HG02798 (cell line): ENCODE data around the gene HMHB1.

Source experiments
- ATAC-seq: cut with Tn5 transposase; IDR thresholded peaks from one replicate; pipeline ENCODE4 v1.9.1; 2021; ENCODE audit warnings: mild to moderate bottlenecking; ENCODE audit not compliant: unreplicated experiment, poor library complexity

HMHB1 gene

DNA sequence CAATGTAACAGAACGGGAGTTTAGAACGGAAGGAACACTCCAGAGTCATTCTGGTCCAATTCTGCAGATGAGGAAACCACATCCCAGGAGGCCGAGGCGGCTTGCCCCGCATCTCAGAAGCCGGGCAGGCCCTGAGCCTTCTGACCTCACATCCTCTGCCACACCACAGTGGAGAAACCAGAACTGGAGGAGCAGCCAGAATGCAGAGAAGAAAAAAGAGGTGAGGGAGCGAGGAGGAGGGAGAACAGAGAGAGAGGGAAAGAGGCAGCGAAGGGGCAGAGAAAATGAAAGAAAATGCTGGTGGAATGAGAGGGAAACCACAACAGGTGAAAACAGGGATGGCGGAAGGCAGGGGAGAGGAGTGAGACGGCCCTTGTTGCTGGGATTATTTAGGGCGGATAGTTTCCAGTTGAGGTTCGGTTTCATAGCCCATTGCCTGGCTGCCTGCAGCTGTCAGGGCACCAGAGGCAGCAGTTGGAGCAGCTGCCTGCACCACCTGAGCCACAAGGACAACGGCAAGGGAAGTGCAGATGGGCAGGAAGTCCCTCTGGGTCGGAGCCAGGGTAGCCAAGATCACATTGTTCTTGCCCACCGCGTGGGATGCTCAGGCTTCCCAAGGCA, at the start of gene HMHB1:
Gene HMHB1 (plus strand): TSS at position 77 of the 621 bp plus-strand sequence.
- no peak for ATAC-seq

DNA sequence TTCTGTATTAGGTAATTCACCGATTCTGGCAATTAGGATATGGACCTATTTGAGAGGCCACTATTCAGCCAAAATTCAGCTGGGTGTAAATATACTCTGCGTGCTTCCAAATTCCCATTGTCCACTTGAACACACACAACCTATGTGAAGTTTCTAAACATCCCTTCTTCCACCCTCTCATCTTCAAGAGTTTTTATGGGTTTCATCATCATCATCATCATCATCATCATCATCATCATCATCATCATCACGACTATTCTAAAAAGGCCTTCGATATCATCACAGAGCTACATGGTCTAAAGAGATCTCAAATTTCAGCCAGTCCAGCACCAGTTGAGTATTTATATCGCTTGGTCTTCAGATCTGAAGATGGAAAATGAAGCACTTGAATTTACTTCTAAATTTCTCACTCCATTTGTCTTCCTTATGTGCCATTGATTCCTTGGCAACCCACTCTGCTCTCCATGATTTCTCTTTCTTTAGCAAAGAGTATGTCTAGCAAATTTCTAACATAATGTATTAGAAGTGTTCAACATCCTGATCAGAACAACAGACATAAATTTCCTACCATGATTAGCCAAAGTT, 49.2 kb upstream of the HMHB1 start:
- no peak for ATAC-seq

DNA sequence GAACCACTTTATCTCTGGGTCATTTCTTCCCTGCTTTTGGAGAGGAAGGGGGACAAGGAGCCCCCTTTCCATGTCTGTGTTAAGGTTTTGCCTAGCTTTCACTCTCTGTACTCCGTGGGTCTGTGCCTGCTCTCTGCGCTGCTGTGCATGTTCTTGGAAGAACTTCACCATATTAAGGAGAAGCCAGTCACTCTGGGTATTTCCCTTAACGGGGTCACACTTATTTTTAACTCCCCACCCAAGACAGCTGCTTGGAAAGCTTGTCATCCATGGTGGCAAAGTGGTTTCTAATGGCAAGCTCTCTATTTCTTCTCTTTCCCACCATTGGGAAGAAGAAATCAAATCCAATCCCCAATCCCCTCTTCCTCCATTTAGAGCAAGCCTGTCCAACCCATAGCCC, 44.8 kb upstream of the HMHB1 start:
- ATAC-seq = no peak

DNA sequence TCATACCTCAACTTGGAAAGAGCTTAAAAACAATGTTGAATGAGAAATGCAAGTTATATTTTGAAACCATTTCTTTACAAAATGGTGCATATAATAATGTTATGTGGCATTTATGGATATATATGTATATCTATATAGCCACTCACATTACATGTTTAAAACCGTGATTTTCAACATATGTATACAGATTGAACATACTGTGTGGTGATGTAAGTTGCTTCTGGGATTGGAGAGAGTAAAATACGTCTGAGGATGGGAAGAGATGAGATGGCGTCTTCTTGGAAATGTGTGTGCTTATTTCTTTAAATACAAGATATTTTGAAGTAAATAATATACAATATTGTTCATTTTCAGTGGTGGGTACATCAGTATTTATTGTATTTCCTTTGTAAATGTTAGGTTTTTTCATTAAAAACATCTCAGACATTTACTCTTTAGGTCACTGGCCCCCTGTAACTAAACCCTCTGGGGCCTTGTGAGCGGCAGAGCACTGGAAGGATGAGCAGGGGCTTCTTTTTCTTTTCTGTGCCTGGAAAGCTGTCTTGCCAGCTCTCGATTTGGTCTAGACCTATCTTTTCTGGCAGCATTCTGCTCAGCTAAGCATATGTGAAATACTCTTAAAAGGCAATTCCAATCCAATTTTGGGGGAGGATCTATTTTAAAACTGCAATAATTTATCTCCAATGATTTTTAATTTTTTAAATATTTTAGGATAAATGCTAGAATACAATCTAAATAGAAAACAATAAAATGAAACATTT, 42.8 kb upstream of the HMHB1 start:
- ATAC-seq = no peak

DNA sequence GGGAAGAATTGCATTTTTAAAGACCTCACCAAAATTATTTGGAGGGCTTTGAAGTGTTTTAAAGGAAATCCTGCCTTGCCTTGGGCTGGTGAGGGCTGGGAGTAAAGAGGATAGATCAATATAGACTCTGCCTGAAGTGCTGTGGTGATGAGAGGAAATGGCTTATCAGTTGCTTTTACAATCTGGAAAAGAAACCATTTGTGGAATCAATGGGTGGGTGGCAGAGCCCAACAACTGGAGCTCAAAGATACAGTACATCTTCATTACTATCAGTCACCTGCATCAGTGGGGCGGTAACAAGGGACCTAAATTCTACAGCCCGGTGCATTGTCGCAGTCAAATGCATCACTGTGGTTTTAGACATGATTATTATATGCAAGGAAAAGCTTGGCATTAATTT, 41.5 kb upstream of the HMHB1 start:
- ATAC-seq = no peak

DNA sequence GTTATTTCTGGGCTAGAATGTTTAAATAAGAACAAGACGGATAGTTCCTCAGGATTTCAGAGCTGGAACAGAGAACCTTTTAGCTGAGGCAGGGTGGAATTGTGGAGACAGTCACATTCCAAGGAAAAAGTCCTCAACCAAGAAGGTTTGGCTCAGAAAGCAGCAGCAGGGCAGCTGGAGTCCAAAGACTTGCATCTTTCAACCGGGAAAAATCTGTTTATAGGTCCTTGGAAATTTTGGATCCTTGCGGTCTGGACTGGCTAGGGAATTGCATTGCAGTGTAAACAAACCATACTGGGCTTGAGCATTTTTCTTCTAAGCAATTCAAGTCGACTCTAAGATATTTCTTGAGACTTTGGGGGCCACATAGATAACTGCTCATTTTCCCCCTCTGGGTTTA, 40.8 kb upstream of the HMHB1 start:
- ATAC-seq = no peak

DNA sequence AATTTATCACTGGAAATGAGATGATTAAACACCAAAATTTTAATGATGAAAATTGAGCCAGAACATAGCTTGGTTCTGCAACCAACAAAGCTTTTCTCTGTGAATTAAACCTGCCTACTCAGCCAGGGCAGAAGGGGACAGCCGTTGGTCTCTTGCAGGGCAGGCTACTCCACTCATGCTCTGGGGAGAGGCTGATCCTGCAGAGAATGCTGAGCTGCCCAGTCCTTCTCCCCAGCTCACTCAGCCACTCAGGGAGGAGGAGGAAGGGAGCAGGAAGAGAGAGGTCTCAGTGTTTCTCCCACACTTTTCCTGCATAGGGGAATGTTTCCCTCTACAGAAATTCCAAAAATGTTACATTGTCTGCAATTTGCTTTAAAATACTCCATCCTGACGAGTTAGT, 40.4 kb upstream of the HMHB1 start:
- ATAC-seq = no peak

DNA sequence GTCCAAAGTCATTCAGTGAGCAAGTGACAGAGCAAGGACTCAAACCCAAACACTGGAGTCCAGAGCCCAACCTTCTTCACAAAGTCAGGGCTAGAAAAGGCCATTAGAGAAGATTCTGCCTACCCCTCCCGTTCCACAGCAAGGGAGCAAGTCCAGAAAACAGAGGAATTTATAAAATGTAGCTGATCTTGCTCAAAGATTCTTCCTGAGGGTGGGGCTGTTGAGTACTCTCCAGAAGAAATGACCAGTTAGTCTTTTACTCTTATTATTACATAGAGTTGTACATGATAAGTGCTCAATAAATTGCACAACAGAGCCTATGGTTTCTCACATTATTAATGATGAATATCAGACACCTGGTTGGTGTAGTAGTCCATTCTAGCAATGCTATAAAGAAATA, 39.3 kb upstream of the HMHB1 start:
- no peak for ATAC-seq

DNA sequence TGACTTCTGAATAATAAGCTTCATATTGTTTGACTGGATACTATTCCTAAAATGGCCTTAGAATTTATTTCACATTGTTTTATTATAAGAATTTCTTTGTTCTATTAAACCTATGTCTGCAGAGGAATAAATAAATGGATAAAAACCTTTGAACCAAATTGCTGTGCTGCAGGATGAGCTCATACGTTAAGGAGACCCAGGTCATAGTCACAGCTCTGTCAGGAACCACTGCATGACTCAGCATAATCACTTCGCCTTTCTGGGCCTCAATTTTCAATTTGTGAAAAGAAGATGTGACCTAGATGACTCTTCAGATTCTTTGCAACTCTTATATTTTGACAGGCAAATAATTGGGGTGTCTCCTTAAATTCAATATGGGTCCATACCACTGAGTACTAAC, 36.7 kb upstream of the HMHB1 start:
- ATAC-seq = no peak

DNA sequence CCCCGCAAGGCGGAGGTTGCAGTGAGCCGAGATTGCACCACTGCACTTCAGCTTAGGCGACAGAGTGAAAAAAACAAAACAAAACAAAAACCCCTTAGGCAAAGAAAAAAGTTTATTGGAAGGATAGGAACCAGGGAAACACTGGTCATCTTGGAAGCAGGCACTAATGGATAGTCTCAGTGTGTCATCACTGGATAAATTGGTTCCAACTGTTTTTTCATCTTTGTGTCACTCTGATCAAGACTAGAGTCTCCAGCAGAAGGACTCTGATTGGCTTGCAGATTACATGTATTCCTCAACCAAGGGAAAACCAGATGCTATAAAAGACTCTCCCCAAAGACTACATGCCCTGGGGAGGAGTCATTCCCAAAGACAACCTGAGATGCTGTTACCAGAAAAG, 35.0 kb upstream of the HMHB1 start:
- no peak for ATAC-seq

DNA sequence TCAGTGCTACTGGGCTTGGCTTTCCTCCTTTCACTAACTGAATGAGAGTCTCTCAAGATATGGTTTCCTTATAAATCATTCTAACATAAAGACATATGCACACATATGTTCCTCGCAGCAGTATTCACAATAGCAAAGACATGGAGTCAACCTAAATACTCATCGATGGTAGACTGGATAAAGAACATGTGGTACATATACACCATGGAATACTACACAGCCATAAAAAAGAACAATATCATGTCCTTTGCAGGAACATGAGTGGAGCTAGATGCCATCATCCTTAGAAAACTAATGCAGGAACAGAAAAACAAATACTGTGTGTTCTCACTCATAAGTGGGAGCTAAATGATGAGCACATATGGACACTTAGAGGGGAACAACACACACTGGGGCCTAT, 32.5 kb upstream of the HMHB1 start:
- ATAC-seq = no peak

DNA sequence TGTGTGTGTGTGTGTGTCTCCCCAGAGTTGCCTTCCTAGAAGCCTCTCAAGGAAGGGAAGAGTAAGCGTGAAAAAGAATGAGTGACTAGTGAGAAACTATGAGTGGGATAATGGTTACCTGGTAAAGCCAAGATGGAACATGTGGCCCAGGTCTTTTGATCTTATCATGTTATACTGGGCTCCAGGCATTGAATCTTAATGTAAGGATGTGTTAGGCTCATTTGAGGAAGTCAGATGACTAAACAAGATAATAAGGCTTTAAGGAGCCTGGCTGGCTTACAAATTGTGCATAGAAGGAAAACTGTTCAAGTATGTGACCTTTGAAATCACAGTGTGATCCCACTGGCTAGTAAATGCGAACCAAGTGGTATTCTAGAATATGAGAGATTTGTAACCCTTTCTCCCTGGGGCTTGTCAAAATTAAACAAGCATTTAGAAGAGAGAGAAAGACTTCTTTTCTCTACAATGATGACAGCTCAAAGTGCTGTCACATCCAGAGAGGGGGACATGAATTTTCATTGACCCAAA, 29.9 kb upstream of the HMHB1 start:
- no peak for ATAC-seq

DNA sequence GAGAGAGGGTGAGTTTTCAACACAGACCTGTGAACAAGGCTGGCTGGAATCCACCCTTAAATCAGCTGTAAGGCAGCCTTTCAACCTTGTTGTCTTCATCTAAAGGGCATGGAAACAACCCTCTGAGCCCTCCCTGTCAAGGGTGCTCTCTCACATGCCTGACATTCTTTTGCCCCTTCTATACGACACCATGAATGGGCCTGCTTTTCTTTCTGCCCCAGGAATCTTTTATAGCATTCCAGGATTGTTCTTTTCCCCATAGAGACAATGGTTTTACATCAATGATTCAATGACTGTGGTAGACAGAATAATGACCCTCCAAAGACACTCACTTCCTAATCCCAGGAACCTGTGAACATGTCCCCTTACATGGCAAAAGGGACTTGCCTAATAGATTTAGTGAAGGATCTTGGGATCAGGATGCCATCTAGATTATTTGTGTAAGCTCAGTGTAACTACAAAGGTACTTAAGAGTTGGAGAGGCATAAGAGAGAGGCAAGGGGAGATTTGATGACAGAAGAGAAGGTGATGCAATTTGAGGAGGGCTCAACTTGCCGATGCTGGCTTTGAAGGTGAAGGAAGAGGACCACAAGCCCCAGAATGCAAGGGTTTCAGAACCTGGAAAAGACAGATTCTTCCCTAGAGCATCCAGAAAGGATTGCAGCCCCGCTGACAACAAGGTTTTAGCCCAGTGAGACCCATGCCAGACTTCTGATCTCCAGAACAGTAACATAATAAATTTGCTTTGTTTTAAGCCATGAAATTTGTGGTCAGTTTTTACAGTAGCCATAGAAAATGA, 29.2 kb upstream of the HMHB1 start:
- no peak for ATAC-seq

DNA sequence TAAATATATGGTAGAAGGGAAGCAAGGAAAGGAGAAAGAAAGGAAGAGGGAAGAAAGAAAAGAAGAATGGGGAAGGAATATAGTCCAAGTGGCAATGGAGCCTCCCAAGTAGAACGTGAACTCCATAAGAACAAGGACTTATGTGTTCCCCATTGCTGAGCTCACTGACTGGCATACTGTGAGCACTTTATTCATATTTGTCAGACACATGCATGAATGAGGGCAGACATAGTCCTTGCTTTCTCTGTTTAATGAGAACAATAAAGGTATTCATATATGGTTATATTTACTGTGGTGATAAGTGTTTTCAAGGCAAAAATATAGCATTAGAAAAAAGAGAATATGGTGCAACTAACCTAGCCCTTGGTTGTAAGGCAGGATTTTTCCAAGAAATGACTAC, 23.6 kb upstream of the HMHB1 start:
- ATAC-seq = no peak

DNA sequence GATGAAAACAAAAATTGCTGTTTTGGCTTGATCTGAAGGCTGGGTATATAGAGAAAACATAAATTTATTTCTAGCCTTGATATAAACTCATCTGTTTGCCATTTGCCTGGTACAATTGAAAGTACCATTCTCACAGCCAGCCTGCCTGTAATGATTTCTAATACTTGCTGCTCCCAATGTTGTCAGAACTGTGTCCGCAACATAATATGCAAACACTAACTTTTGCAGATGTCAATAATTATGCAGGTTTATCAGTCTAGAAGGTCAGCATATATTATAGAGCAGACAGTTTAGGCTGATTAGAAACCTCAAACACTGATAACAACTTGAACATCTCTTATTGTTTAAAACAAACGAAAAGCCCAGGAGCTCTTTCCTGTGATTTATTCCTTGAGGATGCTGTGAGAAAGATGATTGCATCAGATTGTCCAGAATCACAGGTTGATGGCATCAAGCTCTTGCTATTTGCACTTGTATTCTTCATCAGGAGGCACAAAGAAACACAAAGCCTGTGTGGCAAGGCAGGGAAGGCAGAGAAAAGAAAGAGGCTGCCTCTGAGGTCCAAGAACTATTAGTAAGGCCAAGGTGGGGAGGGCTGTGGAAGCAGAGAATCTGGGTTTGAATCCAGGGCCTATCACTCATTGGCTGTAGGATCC, 21.4 kb upstream of the HMHB1 start:
- ATAC-seq = no peak

DNA sequence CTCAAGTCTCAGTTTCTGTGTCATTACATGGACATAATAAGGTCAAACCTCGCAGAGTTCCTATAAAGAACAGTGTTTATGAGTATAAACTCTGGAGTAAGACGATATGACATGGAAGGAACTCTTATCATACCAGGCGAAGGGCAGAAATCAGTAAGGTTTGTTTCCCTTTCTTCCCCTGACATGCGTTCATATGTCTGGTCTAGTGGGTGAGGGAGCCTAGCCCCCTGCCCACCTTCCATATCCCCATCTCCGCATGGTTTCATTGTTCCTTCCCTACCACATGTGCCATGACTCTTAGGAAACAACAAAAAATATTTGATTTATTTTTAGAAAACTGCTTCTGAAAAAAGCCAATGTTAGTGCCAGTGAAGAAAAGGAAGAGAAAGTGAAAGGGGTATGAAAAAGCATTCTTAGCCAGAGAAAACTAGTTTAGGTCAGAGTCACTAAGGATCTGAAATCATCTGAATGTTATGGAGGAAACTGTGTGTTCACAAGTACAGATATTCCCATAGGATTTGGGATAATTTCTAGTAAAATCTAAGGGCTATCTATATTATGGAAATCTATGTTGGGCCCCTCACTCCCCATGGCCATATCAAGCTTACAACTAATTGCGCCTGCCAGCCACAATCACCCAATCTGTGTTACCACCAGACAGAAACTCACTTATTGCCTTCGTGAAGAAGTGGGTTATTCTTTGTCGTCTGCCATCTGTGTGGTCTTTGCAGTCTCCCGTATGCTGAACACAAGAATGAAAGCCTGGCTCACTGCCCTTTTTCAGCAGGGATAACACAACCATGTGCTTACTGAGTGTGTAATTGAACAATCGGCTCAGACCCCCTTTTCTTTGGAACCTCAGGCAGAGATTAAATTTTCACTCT, 19.9 kb upstream of the HMHB1 start:
- peak; percentile 59 for ATAC-seq

DNA sequence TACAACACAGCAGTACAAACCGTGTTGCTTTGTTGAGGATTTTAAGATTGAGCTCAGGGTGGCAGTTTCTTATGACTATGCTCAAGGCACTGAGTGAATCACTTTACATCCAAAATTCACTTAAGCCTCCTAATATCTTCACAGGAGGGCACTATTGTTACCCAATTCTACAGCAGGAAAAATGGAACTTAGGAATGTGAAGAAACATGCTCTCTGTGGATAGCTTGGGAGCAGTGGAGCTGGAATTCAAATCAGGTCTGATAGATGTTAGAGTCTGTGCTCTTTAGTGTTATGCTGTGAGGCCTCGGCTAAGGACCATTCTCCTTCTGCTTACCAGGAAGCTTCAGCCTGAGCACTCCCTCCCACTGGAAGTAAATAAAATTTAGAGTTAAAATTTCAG, 18.7 kb upstream of the HMHB1 start:
- ATAC-seq = no peak

DNA sequence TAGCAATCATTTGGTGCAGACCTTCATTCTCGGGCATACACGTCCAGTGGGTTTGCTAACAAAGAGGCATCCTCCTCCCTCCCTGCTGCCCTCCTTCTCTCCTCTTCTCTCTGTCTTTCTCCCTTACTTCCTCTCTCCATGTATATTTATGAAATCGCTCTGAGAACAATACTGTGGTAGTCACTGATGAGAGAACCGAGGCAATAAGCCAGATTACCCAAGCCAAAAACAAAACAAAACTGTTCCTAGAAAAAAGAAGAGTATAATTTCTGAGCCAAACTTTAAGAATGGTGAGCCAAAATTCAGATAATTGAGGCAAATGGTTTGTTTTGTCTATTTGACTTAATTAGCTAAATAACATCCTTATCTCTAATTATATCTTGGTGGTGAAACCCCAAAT, 15.8 kb upstream of the HMHB1 start:
- no peak for ATAC-seq

DNA sequence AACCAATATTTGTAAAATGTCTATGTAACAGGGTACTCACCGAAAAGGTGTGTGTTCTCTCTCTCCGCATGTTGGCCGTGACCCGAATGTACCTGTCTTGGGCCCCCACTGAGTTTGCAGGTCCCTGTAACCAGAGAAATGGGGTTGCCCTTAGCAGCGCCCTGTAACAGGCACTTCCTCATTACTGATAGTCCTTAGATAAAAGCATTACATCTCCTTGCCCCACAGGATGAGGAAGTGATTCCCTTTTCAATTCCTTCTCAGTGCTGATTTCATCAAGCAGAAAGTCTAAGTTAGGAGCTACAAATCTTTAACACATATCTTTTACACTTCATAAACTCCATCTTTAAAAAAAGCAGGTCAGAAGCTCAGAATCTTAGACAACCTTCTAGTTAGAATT, 15.2 kb upstream of the HMHB1 start:
- no peak for ATAC-seq
